ENCODE results near the gene DCTD. TPM values are rescaled to one million over a fixed set of nuclear protein-coding genes. Genes with fewer than 3 reads are reported as not detected.

DCTD gene
- total and polyA plus RNA-seq, 2 of the 13 experiments (the other 11 are each of a cell fraction or from before 2014, with no cell fraction given) = 85.1 to 95.3 TPM

DNA sequence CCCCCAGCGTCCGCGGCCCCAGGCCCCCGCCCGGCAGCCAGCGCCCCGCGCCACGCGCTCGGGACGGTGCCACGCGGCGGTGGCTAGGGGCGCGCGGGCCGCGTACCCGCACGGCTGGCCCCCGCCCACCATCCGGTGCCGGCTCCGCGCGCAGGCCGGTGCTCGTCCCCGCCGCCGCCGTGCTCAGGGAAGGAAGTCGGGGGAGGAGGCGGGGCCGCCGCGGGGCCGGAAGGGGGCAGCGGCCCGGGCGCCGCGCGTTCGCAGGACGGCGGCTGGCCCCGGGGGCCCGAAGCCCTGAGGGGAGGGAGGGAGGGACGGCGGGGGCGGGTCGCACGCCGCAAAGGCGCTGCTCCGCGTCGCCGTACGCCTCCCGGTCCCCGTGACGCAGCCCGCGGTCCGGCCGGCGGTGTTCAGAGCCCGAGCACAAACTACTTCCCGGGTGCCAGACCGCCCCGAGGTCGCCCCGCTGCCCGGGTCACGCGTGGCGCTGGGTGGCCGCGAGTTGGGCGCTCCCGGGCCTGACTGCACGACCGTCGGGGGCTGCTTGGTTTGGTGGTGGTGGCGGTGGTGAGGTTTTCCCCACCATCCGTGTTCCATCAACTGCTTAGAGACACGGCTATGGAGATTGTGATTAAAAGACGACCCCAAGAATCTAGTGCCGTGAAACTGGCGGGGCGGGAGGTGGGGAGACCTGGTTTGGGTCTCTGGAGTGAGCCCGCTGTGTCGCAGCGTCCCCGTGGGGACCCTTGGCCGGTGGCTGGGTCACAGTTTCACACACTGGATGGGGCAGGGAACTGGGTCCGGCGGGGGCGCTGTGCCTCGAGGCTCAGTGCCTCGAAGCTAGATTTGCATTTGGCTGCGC is at the start of gene DCTD (continued):
- TF ChIP-seq ZSCAN25 (CRISPR knock-in tag; IDR thresholded peaks at IDR 0.05) = no peak
- peak; percentile 39; the same call in 1 of the 2 replicates for TF ChIP-seq TAF1 (CRISPR knock-in tag; IDR thresholded peaks at IDR 0.05)
- peak; percentile 42 for TF ChIP-seq MED8 (CRISPR knock-in tag; IDR thresholded peaks at IDR 0.05; ENCODE audit: insufficient replicate concordance)
- TF ChIP-seq BCLAF1 (IDR thresholded peaks at IDR 0.05) = no peak
- peak; percentile 40; the same call in 1 of the 2 replicates for TF ChIP-seq POGZ (CRISPR knock-in tag; IDR thresholded peaks at IDR 0.05)
- TF ChIP-seq BRD4 (CRISPR knock-in tag; IDR thresholded peaks at IDR 0.05) = peak; percentile 92
- TF ChIP-seq ZNF296 (CRISPR knock-in tag; conservative IDR thresholded peaks at IDR 0.05) = no peak
- no peak for TF ChIP-seq SOX5 (CRISPR knock-in tag; IDR thresholded peaks at IDR 0.05; ENCODE audit: borderline replicate concordance)
- TF ChIP-seq NFIC (IDR thresholded peaks at IDR 0.05; ENCODE audit: low read length) = no peak
- TF ChIP-seq ZFX (CRISPR knock-in tag; IDR thresholded peaks at IDR 0.05; ENCODE audit: low read depth) = peak; percentile 66; the same call in 1 of the 2 replicates
- peak; percentile 57; the same call in 1 of the 2 replicates for TF ChIP-seq ZNF572 (CRISPR knock-in tag; IDR thresholded peaks at IDR 0.05)
- TF ChIP-seq DMAP1 (CRISPR knock-in tag; IDR thresholded peaks at IDR 0.05) = peak; percentile 47; the same call in 1 of the 2 replicates
- TF ChIP-seq, protein P1, sequence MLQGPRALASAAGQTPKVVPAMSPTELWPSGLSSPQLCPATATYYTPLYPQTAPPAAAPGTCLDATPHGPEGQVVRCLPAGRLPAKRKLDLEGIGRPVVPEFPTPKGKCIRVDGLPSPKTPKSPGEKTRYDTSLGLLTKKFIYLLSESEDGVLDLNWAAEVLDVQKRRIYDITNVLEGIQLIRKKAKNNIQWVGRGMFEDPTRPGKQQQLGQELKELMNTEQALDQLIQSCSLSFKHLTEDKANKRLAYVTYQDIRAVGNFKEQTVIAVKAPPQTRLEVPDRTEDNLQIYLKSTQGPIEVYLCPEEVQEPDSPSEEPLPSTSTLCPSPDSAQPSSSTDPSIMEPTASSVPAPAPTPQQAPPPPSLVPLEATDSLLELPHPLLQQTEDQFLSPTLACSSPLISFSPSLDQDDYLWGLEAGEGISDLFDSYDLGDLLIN (CRISPR knock-in tag; IDR thresholded peaks at IDR 0.05; ENCODE audit: borderline replicate concordance) = 0 out of 2 replicates have a peak, but pooled peaks have one; percentile 40
- TF ChIP-seq NFRKB (IDR thresholded peaks at IDR 0.05) = no peak
- TF ChIP-seq ZSCAN22 (CRISPR knock-in tag; IDR thresholded peaks at IDR 0.05) = no peak
- TF ChIP-seq ZNF280B (CRISPR knock-in tag; IDR thresholded peaks at IDR 0.05; ENCODE audit: borderline replicate concordance) = peak; percentile 87; the same call in 1 of the 2 replicates
- TF ChIP-seq ZFY (CRISPR knock-in tag; IDR thresholded peaks at IDR 0.05) = peak; percentile 28
- TF ChIP-seq, protein P2, sequence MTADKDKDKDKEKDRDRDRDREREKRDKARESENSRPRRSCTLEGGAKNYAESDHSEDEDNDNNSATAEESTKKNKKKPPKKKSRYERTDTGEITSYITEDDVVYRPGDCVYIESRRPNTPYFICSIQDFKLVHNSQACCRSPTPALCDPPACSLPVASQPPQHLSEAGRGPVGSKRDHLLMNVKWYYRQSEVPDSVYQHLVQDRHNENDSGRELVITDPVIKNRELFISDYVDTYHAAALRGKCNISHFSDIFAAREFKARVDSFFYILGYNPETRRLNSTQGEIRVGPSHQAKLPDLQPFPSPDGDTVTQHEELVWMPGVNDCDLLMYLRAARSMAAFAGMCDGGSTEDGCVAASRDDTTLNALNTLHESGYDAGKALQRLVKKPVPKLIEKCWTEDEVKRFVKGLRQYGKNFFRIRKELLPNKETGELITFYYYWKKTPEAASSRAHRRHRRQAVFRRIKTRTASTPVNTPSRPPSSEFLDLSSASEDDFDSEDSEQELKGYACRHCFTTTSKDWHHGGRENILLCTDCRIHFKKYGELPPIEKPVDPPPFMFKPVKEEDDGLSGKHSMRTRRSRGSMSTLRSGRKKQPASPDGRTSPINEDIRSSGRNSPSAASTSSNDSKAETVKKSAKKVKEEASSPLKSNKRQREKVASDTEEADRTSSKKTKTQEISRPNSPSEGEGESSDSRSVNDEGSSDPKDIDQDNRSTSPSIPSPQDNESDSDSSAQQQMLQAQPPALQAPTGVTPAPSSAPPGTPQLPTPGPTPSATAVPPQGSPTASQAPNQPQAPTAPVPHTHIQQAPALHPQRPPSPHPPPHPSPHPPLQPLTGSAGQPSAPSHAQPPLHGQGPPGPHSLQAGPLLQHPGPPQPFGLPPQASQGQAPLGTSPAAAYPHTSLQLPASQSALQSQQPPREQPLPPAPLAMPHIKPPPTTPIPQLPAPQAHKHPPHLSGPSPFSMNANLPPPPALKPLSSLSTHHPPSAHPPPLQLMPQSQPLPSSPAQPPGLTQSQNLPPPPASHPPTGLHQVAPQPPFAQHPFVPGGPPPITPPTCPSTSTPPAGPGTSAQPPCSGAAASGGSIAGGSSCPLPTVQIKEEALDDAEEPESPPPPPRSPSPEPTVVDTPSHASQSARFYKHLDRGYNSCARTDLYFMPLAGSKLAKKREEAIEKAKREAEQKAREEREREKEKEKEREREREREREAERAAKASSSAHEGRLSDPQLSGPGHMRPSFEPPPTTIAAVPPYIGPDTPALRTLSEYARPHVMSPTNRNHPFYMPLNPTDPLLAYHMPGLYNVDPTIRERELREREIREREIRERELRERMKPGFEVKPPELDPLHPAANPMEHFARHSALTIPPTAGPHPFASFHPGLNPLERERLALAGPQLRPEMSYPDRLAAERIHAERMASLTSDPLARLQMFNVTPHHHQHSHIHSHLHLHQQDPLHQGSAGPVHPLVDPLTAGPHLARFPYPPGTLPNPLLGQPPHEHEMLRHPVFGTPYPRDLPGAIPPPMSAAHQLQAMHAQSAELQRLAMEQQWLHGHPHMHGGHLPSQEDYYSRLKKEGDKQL (CRISPR knock-in tag; IDR thresholded peaks at IDR 0.05; ENCODE audit: low read depth) = 0 out of 2 replicates have a peak, but pooled peaks have one; percentile 10

Measured in HepG2 (cell line).